ENCODE measurements around the gene PRSS12. TPM values are rescaled to one million over a fixed set of nuclear protein-coding genes. Genes with fewer than 3 reads are reported as not detected.

PRSS12 gene
- total RNA-seq, 1 experiment from 2014 or later, result 5.4 TPM

DNA sequence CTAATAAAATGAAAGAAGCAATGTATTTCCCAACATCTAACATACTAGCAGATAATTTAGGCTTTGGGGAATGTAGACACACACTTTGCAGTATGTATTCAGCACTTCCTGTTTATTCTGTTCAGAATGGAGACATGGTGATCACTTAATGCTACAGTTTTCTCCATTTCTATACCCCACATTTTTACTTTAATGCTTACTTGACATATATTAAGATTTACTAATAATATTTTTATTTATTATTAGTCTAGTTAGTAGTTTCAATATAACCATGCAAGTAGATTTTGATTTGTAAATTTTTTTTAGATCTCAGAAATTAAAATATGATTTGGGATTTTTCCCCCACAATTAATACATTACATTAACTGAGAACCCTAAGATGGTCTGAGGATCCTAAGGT is 98.4 kb downstream of the PRSS12 start:
- no peak overlapping the region for H3K56ac ChIP-seq (ENCODE audit: insufficient read length, low read depth, low read length)
- H3K36me3 Mint-ChIP-seq (ENCODE audit: insufficient read depth in 1 of 3, low read depth in 3 of 3), result peaks cover 0 to 8% (median 2%) of the 10 kb centered on the region in 3 experiments; a peak in 3 of 7 replicates
- H2BK120ac ChIP-seq (ENCODE audit: low read depth, low read length, poor library complexity, severe bottlenecking), result no peak overlapping the region
- H3K27me3 Mint-ChIP-seq (ENCODE audit: low read depth), result no peaks in the 10 kb centered on the region
- H3K23ac ChIP-seq (ENCODE audit: insufficient read length, low read depth, low read length), result no peak overlapping the region
- no peak overlapping the region for H3K27ac ChIP-seq (ENCODE audit: insufficient read length, low read depth, low read length)
- no peak overlapping the region for H3K9ac ChIP-seq (ENCODE audit: extremely low read depth, insufficient read length, low read length)
- no peak overlapping the region for H2BK5ac ChIP-seq (ENCODE audit: insufficient read length, low read length)
- TF ChIP-seq, protein P1, sequence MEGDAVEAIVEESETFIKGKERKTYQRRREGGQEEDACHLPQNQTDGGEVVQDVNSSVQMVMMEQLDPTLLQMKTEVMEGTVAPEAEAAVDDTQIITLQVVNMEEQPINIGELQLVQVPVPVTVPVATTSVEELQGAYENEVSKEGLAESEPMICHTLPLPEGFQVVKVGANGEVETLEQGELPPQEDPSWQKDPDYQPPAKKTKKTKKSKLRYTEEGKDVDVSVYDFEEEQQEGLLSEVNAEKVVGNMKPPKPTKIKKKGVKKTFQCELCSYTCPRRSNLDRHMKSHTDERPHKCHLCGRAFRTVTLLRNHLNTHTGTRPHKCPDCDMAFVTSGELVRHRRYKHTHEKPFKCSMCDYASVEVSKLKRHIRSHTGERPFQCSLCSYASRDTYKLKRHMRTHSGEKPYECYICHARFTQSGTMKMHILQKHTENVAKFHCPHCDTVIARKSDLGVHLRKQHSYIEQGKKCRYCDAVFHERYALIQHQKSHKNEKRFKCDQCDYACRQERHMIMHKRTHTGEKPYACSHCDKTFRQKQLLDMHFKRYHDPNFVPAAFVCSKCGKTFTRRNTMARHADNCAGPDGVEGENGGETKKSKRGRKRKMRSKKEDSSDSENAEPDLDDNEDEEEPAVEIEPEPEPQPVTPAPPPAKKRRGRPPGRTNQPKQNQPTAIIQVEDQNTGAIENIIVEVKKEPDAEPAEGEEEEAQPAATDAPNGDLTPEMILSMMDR (conservative IDR thresholded peaks at IDR 0.05), result no peak
- no peak overlapping the region for H3K4me3 Mint-ChIP-seq
- H3K4me2 ChIP-seq (ENCODE audit: insufficient read depth, insufficient read length, low read length), result no peak overlapping the region
- H2AK5ac ChIP-seq (ENCODE audit: insufficient read length, low read length), result no peak overlapping the region
- no peak overlapping the region for H4K8ac ChIP-seq (replicated peaks; ENCODE audit: insufficient read length, low read depth, low read length)
- H3K9me3 ChIP-seq (ENCODE audit: control insufficient read depth, low read depth, low read length), result no peaks in the 10 kb centered on the region
- H2BK20ac ChIP-seq (ENCODE audit: low read depth, low read length, poor library complexity, severe bottlenecking), result no peak overlapping the region
- H2BK15ac ChIP-seq (ENCODE audit: low read depth, low read length), result no peak overlapping the region
- no peaks in the 10 kb centered on the region for H3K4me1 ChIP-seq (ENCODE audit: insufficient read depth, low read length)
- no peaks in the 10 kb centered on the region for H3K23me2 ChIP-seq (ENCODE audit: insufficient read length, low read depth, low read length, poor library complexity, severe bottlenecking)
- no peaks in the 10 kb centered on the region for H3K4me1 Mint-ChIP-seq
- peaks cover 2 to 7% of the 10 kb centered on the region in 2 experiments; a peak in 3 of 5 replicates for H3K9me3 Mint-ChIP-seq
- no peak for DNase-seq
- H3K18ac ChIP-seq (ENCODE audit: insufficient read length, low read depth, low read length), result no peak overlapping the region
- H4K91ac ChIP-seq (ENCODE audit: insufficient read length, low read depth, low read length), result no peak overlapping the region
- H3K27ac Mint-ChIP-seq, result no peak overlapping the region
- H2BK12ac ChIP-seq (ENCODE audit: insufficient read length, low read depth, low read length), result no peak overlapping the region
- no peak overlapping the region for H3K4ac ChIP-seq (ENCODE audit: low read depth, low read length)
- H4K5ac ChIP-seq (ENCODE audit: insufficient read length, low read depth, low read length), result no peak overlapping the region
- H3K27me3 ChIP-seq (ENCODE audit: insufficient read depth, low read length), result no peaks in the 10 kb centered on the region
- no peaks in the 10 kb centered on the region for H3K79me2 ChIP-seq (ENCODE audit: insufficient read depth, low read length)
- H2AFZ ChIP-seq (ENCODE audit: low read length), result no peak overlapping the region
- no peak overlapping the region for H3K14ac ChIP-seq (ENCODE audit: insufficient read depth, low read length)
- no peak overlapping the region for H3T11ph ChIP-seq (ENCODE audit: low read length)
- no peaks in the 10 kb centered on the region for H3K79me1 ChIP-seq (ENCODE audit: insufficient read depth, low read depth, low read length, poor library complexity, severe bottlenecking)
- H4K20me1 ChIP-seq (ENCODE audit: control insufficient read depth, insufficient read depth, insufficient read length), result no peaks in the 10 kb centered on the region
